ENCODE data around the gene TAF1B. TPM values are rescaled to one million over a fixed set of nuclear protein-coding genes. Genes with fewer than 3 reads are reported as not detected.

The TAF1B gene
- total RNA-seq, 2 experiments from 2014 or later, result 22.3 to 22.4 TPM

DNA sequence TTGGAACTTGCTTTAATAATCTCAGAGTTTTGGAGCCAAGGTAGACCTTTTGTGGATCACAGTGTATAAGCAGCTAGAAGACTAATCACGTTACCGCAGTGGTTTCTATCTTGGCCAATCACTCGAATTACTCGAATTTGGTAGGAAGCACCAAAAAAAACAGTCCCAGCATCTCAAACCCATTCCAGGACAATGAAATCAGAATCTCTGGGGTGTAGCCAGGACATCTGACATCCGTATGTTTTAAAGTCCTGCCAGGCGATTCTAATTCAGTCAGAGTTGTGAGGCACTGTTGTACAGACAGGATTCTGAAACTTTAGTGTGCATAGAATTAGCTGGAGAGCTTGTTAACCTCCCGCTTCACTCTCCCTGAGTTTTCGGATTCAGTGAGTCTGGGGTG lies 139.0 kb downstream of the TAF1B start:
- intact Hi-C loops (cut with micrococcal nuclease), result no loop called here
- ATAC-seq (no peak), DNase-seq (no peak)
- no peak overlapping the region for H3K27ac Mint-ChIP-seq
- H3K36me3 Mint-ChIP-seq (ENCODE audit: low read depth), result no peaks in the 10 kb centered on the region
- TF ChIP-seq, protein P1, sequence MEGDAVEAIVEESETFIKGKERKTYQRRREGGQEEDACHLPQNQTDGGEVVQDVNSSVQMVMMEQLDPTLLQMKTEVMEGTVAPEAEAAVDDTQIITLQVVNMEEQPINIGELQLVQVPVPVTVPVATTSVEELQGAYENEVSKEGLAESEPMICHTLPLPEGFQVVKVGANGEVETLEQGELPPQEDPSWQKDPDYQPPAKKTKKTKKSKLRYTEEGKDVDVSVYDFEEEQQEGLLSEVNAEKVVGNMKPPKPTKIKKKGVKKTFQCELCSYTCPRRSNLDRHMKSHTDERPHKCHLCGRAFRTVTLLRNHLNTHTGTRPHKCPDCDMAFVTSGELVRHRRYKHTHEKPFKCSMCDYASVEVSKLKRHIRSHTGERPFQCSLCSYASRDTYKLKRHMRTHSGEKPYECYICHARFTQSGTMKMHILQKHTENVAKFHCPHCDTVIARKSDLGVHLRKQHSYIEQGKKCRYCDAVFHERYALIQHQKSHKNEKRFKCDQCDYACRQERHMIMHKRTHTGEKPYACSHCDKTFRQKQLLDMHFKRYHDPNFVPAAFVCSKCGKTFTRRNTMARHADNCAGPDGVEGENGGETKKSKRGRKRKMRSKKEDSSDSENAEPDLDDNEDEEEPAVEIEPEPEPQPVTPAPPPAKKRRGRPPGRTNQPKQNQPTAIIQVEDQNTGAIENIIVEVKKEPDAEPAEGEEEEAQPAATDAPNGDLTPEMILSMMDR (IDR thresholded peaks at IDR 0.05), result no peak
- ChIA-PET CTCF (interaction anchor here (0.9 to 7.5 kb wide), 6 partner anchors 12 to 426 kb away, joined by 3 to 127 read pairs (median 22); no protein-coding TSS in a partner anchor), POLR2A (no interaction called here)
- no peak overlapping the region for H3K4me3 Mint-ChIP-seq
- no peaks in the 10 kb centered on the region for H3K9me3 Mint-ChIP-seq
- H3K4me1 Mint-ChIP-seq (ENCODE audit: low read depth), result peaks cover 17% of the 10 kb centered on the region
- H3K27me3 Mint-ChIP-seq, result peaks cover 16% of the 10 kb centered on the region

DNA sequence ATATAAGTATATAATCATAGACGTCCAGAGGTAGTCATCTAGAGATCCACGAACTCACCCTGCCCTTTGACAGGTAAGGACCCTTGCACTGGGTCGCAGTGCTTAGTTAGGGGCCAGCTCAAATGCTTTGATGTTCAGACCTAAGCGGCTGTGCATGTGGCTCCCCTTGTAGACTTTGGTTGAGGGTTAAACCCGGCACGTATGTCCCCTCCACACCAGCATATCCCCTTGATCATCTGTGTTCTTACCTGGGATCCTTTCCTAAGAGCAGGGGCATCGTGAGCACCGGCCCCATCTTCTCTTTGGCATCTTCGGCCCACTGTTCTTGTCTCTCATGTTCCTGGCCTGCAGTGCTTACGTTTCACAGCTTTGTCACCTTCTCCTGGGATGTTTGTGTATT lies 139.6 kb downstream of the TAF1B start:
- DNase-seq, result no peak
- no peak overlapping the region for H3K27ac Mint-ChIP-seq
- ChIA-PET POLR2A (interaction anchor here (0.9 to 1.7 kb wide), 2 partner anchors 61 to 64 kb away, joined by 3 to 6 read pairs; partner anchors contain the start of gene KLF11), CTCF (interaction anchor here (0.8 to 7.5 kb wide), 12 partner anchors 12 to 452 kb away, joined by 3 to 127 read pairs (median 10); no protein-coding TSS in a partner anchor)
- H3K4me3 Mint-ChIP-seq, result no peak overlapping the region
- peaks cover 17% of the 10 kb centered on the region for H3K4me1 Mint-ChIP-seq (ENCODE audit: low read depth)
- TF ChIP-seq, protein P1 (IDR thresholded peaks at IDR 0.05), result no peak
- no peaks in the 10 kb centered on the region for H3K9me3 Mint-ChIP-seq
- no peak for ATAC-seq
- intact Hi-C loops (cut with micrococcal nuclease), result no loop called here
- peaks cover 16% of the 10 kb centered on the region for H3K27me3 Mint-ChIP-seq
- H3K36me3 Mint-ChIP-seq (ENCODE audit: low read depth), result no peaks in the 10 kb centered on the region

DNA sequence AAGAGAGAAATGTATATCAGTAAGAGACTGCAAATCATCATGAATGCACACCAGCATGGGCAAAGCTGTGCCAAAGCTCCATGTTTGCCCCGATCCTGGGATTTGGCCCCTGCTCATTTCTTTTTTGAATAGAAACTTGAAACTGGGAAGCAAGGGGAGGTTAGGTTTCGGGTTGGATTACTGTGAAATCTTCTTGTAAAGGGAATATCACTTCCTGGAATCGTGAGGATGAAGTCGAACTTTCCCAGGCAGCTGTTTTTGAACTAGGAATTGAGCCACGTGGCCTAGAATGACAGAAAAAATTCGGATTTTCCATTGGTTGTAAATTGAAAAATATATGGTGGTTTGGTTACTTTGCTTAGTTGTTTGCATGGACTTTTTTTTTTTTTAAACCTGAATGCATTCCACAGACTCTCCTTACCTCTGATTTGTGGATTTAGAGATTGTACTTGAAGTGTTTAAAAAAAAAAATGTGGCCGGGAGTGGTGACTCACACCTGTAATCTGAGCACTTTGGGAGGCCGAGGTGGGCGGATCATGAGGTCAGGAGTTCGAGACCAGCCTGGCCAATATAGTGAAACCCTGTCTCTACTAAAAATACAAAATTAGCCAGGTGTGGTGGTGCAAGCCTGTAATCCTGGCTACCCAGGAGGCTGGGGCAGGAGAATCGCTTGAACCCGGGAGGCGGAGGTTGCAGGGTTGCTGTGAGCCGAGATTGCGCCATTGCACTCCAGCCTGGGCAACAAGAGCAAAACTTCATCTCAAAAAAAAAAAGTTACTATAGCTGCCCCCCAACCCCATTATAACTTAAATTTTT lies 140.3 kb downstream of the TAF1B start:
- Mint-ChIP-seq H3K9me3 (no peaks in the 10 kb centered on the region), H3K27me3 (peaks cover 12% of the 10 kb centered on the region)

More for the DNA sequence above, 140.3 kb downstream of the TAF1B start:
- ChIA-PET POLR2A (interaction anchor here (0.9 to 1.7 kb wide), 4 partner anchors 9 to 64 kb away, joined by 3 to 6 read pairs (median 4); partner anchors contain the start of gene KLF11), CTCF (interaction anchor here (0.6 to 7.5 kb wide), 59 partner anchors 9 to 1183 kb away, joined by 3 to 127 read pairs (median 5); no protein-coding TSS in a partner anchor)
- DNase-seq, result no peak
- intact Hi-C loops (cut with micrococcal nuclease), result loop anchor here (1.0 kb wide), 1 partner anchor 65 kb away; no protein-coding TSS in a partner anchor
- Mint-ChIP-seq H3K36me3 (ENCODE audit: low read depth) (no peaks in the 10 kb centered on the region), H3K4me1 (ENCODE audit: low read depth) (peaks cover 12% of the 10 kb centered on the region), H3K4me3 (no peak overlapping the region), H3K27ac (no peak overlapping the region)
- TF ChIP-seq, protein P1 (IDR thresholded peaks at IDR 0.05), result no peak
- ATAC-seq, result no peak

Other genes with a start within 250 kb of the TAF1B start
- 100 to 1,000 TPM; 341 to 368 TPM for gene YWHAQ, start 212.5 kb upstream of the TAF1B start, total RNA-seq
- under 1 TPM; 0.20 to 0.25 TPM for gene GRHL1, start 108.2 kb downstream of the TAF1B start, total RNA-seq
- 1 to 10 TPM; 2.9 to 3.5 TPM for gene KLF11, start 200.1 kb downstream of the TAF1B start, total RNA-seq
- under 1 TPM; 0.11 to 0.32 TPM for gene CYS1, start 236.9 kb downstream of the TAF1B start, total RNA-seq

All from activated CD8-positive, alpha-beta T cell treated with anti-CD3 and anti-CD28 coated beads for 36 hours (primary cell).